Astrocyte (in vitro differentiated cells and primary cell): ENCODE data around the gene TTC22.

Experiments used
- EZH2 ChIP-seq: IDR thresholded peaks from 2 replicates; pipeline ENCODE4 v1.6.1; 2012; ENCODE audit warnings: mild to moderate bottlenecking, low read length, inconsistent platforms; ENCODE audit not compliant: insufficient read depth
- TF ChIP-seq, protein P1 (sequence below): IDR thresholded peaks from 2 replicates; pipeline ENCODE4 v1.5.1; 2011; ENCODE audit warnings: low read depth, mild to moderate bottlenecking, inconsistent platforms, low read length, moderate library complexity; ENCODE audit not compliant: insufficient read depth

DNA sequence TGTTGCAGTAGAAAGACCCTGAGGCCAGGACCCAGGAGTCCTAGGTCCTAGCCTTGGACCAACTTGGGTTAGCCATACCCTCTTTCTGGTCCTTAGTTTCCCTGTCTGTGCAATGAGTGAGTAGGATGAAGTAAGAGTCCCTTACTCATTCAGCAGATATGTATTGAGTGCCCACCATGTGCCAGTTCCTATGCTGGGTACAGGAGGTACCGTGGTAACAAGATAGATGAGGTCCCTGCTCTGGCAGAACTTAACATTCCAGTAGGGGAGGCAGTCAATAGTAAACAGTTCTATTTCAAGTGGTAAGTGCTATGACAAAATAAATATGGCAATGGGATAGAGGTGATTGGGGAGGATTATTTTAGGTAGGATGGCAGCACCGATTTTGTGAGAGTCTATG lies 18.5 kb downstream of the TTC22 start:
- TF ChIP-seq, protein P1, sequence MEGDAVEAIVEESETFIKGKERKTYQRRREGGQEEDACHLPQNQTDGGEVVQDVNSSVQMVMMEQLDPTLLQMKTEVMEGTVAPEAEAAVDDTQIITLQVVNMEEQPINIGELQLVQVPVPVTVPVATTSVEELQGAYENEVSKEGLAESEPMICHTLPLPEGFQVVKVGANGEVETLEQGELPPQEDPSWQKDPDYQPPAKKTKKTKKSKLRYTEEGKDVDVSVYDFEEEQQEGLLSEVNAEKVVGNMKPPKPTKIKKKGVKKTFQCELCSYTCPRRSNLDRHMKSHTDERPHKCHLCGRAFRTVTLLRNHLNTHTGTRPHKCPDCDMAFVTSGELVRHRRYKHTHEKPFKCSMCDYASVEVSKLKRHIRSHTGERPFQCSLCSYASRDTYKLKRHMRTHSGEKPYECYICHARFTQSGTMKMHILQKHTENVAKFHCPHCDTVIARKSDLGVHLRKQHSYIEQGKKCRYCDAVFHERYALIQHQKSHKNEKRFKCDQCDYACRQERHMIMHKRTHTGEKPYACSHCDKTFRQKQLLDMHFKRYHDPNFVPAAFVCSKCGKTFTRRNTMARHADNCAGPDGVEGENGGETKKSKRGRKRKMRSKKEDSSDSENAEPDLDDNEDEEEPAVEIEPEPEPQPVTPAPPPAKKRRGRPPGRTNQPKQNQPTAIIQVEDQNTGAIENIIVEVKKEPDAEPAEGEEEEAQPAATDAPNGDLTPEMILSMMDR: no peak
- TF ChIP-seq EZH2: no peak
